ENCODE measurements around the gene ELL2.

- TF ChIP-seq CTCF (IDR thresholded peaks at IDR 0.05) (no peak), POLR2A (IDR thresholded peaks at IDR 0.05) (no peak)
Observed at GRCh38 chr5:95938347-95938746, 23.3 kb downstream of the ELL2 start.

All from prostate gland (tissue), 2 donors.